Smooth muscle cell (in vitro differentiated cells): ENCODE results near the gene INSRR. TPM values are rescaled to one million over a fixed set of nuclear protein-coding genes. Genes with fewer than 3 reads are reported as not detected.

Experiments
- DNase-seq: peaks from one replicate; lab custom pipeline; 2025; ENCODE audit not compliant: unreplicated experiment; lab: John Stamatoyannopoulos, UW
- H2AFZ ChIP-seq: fragments of 200-600 bp; sonication (generic); 2 replicates; pipeline ENCODE4 v1.6.0; 2016; ENCODE audit warnings: antibody characterized with exemption, low read depth, mild to moderate bottlenecking
- H3F3A ChIP-seq: fragments of 200-600 bp; sonication (generic); 2 replicates; pipeline ENCODE4 v1.6.0; 2017; ENCODE audit warnings: antibody characterized with exemption, low read depth
- H3K27ac ChIP-seq: fragments of 200-600 bp; sonication (generic); 2 replicates; pipeline ENCODE4 v1.5.1; 2016; ENCODE audit warnings: low read depth, mild to moderate bottlenecking
- H3K27me3 ChIP-seq: fragments of 200-600 bp; sonication (generic); 2 replicates; pipeline ENCODE4 v1.6.1; 2016; ENCODE audit warnings: low read depth, mild to moderate bottlenecking
- H3K36me3 ChIP-seq: fragments of 200-600 bp; sonication (generic); 2 replicates; pipeline ENCODE4 v1.5.1; 2016; ENCODE audit warnings: low read depth
- H3K4me1 ChIP-seq: fragments of 200-600 bp; sonication (generic); 2 replicates; pipeline ENCODE4 v1.5.1; 2016; ENCODE audit warnings: low read depth
- H3K4me2 ChIP-seq: fragments of 200-600 bp; sonication (generic); 2 replicates; pipeline ENCODE4 v1.6.0; 2016; ENCODE audit warnings: mild to moderate bottlenecking
- H3K4me3 ChIP-seq: fragments of 200-600 bp; sonication (generic); 2 replicates; pipeline ENCODE4 v1.5.1; 2016; ENCODE audit warnings: mild to moderate bottlenecking
- H3K79me2 ChIP-seq: fragments of 200-600 bp; sonication (generic); 2 replicates; pipeline ENCODE4 v1.6.0; 2016; ENCODE audit warnings: low read depth, mild to moderate bottlenecking
- H3K9ac ChIP-seq: fragments of 200-600 bp; sonication (generic); 2 replicates; pipeline ENCODE4 v1.6.0; 2016; ENCODE audit warnings: low read depth
- H3K9me3 ChIP-seq: fragments of 200-600 bp; sonication (generic); replicated peaks from 2 replicates; pipeline ENCODE4 v1.5.1; 2016; ENCODE audit warnings: low read depth
- H4K20me1 ChIP-seq: fragments of 200-600 bp; sonication (generic); 2 replicates; pipeline ENCODE4 v1.6.0; 2016; ENCODE audit warnings: low read depth
- CTCF ChIP-seq: fragments of 200-600 bp; sonication (generic); IDR thresholded peaks from 2 replicates; pipeline ENCODE4 v1.5.1; 2017; ENCODE audit warnings: borderline replicate concordance, mild to moderate bottlenecking, antibody characterized with exemption; ENCODE audit not compliant: insufficient read depth, poor library complexity, severe bottlenecking
- WGBS: methylation state at CpG from one replicate; pipeline ENCODE4 v1.1.7; 2016; ENCODE audit warnings: low lambda C conversion rate; 5-methylcytosine and 5-hydroxymethylcytosine counted together
- polyA plus RNA-seq: library from polyadenylated mRNA; unstranded; fragments of >200 nt; fragmentation: Nextera tagmentation; extraction: Ambion mirVana; gene quantifications from 2 replicates; pipeline ENCODE4 v1.2.1, GENCODE V29; 2016
- total RNA-seq: library from RNA; depleted of rRNA; stranded (reverse); fragments of >200 nt; gene quantifications from 2 replicates; pipeline ENCODE4 v1.2.3, GENCODE V29; 2014

INSRR gene
- total and polyA plus RNA-seq, 2 experiments from 2014 or later = 0.36 to 0.45 TPM

DNA sequence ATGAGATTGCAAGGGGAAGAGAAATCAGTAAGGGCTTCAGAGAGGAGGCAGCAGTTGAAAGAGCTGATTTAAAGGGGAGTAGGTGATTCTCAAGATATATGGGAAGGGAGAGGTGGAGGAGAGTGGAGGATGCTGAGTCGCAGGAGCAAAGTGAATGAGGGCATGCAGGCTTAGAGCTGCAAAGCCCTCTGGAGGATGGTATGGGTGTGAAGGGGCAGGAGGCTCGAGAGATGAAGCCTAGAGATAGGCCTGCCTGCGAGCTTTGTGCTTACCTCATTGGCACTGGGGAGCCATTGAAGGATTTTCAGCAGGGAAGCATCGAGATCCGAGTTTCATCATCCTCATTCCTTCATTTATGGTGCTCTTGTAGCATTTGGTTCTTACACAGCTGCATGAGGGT, 26.5 kb downstream of the INSRR start:
- no peak for DNase-seq
- no peaks in the 10 kb centered on the region for H3K36me3 ChIP-seq
- no peaks in the 10 kb centered on the region for H3K9me3 ChIP-seq
- H3K79me2 ChIP-seq = no peaks in the 10 kb centered on the region
- WGBS = 57% methylated on average over 5 of the region's 5 CpGs
- no peak overlapping the region for H3K9ac ChIP-seq
- no peak for TF ChIP-seq CTCF
- H3K4me3 ChIP-seq = no peak overlapping the region
- no peak overlapping the region for H3K27ac ChIP-seq
- no peak overlapping the region for H3K4me2 ChIP-seq
- H3F3A ChIP-seq = no peaks in the 10 kb centered on the region
- H3K27me3 ChIP-seq = peaks cover 35% of the 10 kb centered on the region
- no peaks in the 10 kb centered on the region for H4K20me1 ChIP-seq
- H2AFZ ChIP-seq = no peak overlapping the region
- no peaks in the 10 kb centered on the region for H3K4me1 ChIP-seq

GRCh38 chr1:156828400-156829124, 30.4 kb downstream of the INSRR start:
- no peak for DNase-seq
- TF ChIP-seq CTCF = no peak
- H3K4me2 ChIP-seq = no peak overlapping the region
- no peak overlapping the region for H3K9ac ChIP-seq
- H3K36me3 ChIP-seq = no peaks in the 10 kb centered on the region
- no peaks in the 10 kb centered on the region for H3K79me2 ChIP-seq
- no peak overlapping the region for H3K4me3 ChIP-seq
- no peaks in the 10 kb centered on the region for H3K4me1 ChIP-seq
- H3F3A ChIP-seq = no peaks in the 10 kb centered on the region
- no peaks in the 10 kb centered on the region for H4K20me1 ChIP-seq
- no peaks in the 10 kb centered on the region for H3K9me3 ChIP-seq
- WGBS = 75% methylated on average over 18 of the region's 18 CpGs
- no peak overlapping the region for H3K27ac ChIP-seq
- H3K27me3 ChIP-seq = peaks cover 14% of the 10 kb centered on the region
- no peak overlapping the region for H2AFZ ChIP-seq

GRCh38 chr1:156826630-156827029, 32.3 kb downstream of the INSRR start:
- H2AFZ ChIP-seq = no peak overlapping the region
- 36% methylated on average over 1 of the region's 1 CpG for WGBS
- no peak for DNase-seq
- H3K9me3 ChIP-seq = no peaks in the 10 kb centered on the region
- H3K9ac ChIP-seq = no peak overlapping the region
- H3K4me1 ChIP-seq = no peaks in the 10 kb centered on the region
- H3K36me3 ChIP-seq = no peaks in the 10 kb centered on the region
- H3K4me3 ChIP-seq = no peak overlapping the region
- no peak for TF ChIP-seq CTCF
- no peaks in the 10 kb centered on the region for H3K79me2 ChIP-seq
- no peak overlapping the region for H3K27ac ChIP-seq
- H4K20me1 ChIP-seq = no peaks in the 10 kb centered on the region
- peaks cover 2% of the 10 kb centered on the region for H3K27me3 ChIP-seq
- no peak overlapping the region for H3K4me2 ChIP-seq
- H3F3A ChIP-seq = peaks cover 3% of the 10 kb centered on the region

GRCh38 chr1:156823210-156823790, 35.6 kb downstream of the INSRR start:
- DNase-seq = no peak
- H3K36me3 ChIP-seq = no peaks in the 10 kb centered on the region
- H3K79me2 ChIP-seq = no peaks in the 10 kb centered on the region
- no peaks in the 10 kb centered on the region for H3K9me3 ChIP-seq
- no peaks in the 10 kb centered on the region for H3K4me1 ChIP-seq
- no peaks in the 10 kb centered on the region for H4K20me1 ChIP-seq
- H3K4me2 ChIP-seq = peak overlapping the region; percentile 59
- no peak overlapping the region for H2AFZ ChIP-seq
- peaks cover 15% of the 10 kb centered on the region for H3F3A ChIP-seq
- no peak for TF ChIP-seq CTCF
- no peak overlapping the region for H3K9ac ChIP-seq
- no peaks in the 10 kb centered on the region for H3K27me3 ChIP-seq
- H3K27ac ChIP-seq = no peak overlapping the region
- no peak overlapping the region for H3K4me3 ChIP-seq
- 85% methylated on average over 5 of the region's 5 CpGs for WGBS
